HepG2 (cell line): ENCODE results near the gene PWWP2A. TPM values are rescaled to one million over a fixed set of nuclear protein-coding genes. Genes with fewer than 3 reads are reported as not detected.

Source experiments
- ADNP ChIP-seq: sonication (generic); formaldehyde crosslinking; IDR thresholded peaks from 2 replicates; pipeline ENCODE4 v1.4.0; 2020; ENCODE audit warnings: missing genetic modification reagents
- ESRRA ChIP-seq: sonication (generic); formaldehyde crosslinking; IDR thresholded peaks from 2 replicates; pipeline ENCODE4 v1.5.1; 2020; ENCODE audit warnings: mild to moderate bottlenecking, low read depth, missing genetic modification reagents
- HOXA5 ChIP-seq: sonication (generic); formaldehyde crosslinking; IDR thresholded peaks from 2 replicates; pipeline ENCODE4 v1.4.0; 2020; ENCODE audit warnings: missing genetic modification reagents
- IRF2 ChIP-seq: IDR thresholded peaks from 2 replicates; pipeline ENCODE4 v1.6.1; 2018; ENCODE audit warnings: missing genetic modification reagents, missing compliant biosample characterization
- NFE2 ChIP-seq: sonication (generic); formaldehyde crosslinking; IDR thresholded peaks from 2 replicates; pipeline ENCODE4 v1.4.0; 2020; ENCODE audit warnings: missing genetic modification reagents
- SAP130 ChIP-seq: IDR thresholded peaks from 2 replicates; pipeline ENCODE4 v1.6.1; 2016; ENCODE audit warnings: low read depth
- SP5 ChIP-seq: IDR thresholded peaks from 2 replicates; pipeline ENCODE4 v1.6.1; 2016; ENCODE audit warnings: low read depth, borderline replicate concordance
- ZMYM3 ChIP-seq: sonication (generic); formaldehyde crosslinking; IDR thresholded peaks from 2 replicates; pipeline ENCODE4 v1.5.1; 2020; ENCODE audit warnings: mild to moderate bottlenecking, missing genetic modification reagents
- ZNF224 ChIP-seq: sonication (generic); formaldehyde crosslinking; IDR thresholded peaks from 2 replicates; pipeline ENCODE4 v1.5.0; 2020; ENCODE audit warnings: mild to moderate bottlenecking, missing genetic modification reagents
- ZNF530 ChIP-seq: sonication (generic); formaldehyde crosslinking; IDR thresholded peaks from 2 replicates; pipeline ENCODE4 v1.5.0; 2020; ENCODE audit warnings: low read depth, mild to moderate bottlenecking, missing genetic modification reagents
- polyA plus RNA-seq, 8 experiments: library from polyadenylated mRNA; depleted of rRNA in 3 of 8; stranded (reverse) in 7 of 8; unstranded in 1 of 8; fragments of >200 nt; fragmentation: Illumina TruSeq in 4 of 8; extraction: Trizol in 4 of 8; gene quantifications; 2 replicates each; pipeline versions ENCODE4 v1.2.1 to v1.2.3, GENCODE V29; 2011 to 2016; ENCODE audit warnings: low read depth in 4 of 8, missing spikeins in 1 of 8, mixed read lengths in 1 of 8; ENCODE audit not compliant: insufficient read depth in 1 of 8
- total RNA-seq, 5 experiments: library from RNA; depleted of rRNA; stranded (reverse); fragments of >200 nt; fragmentation: Illumina TruSeq; extraction: Trizol; gene quantifications; 2 replicates each; pipeline ENCODE4 v1.2.3, GENCODE V29; 2016; ENCODE audit warnings: low read depth in 1 of 5
- TF ChIP-seq, protein P1 (sequence below): sonication (generic); formaldehyde crosslinking; IDR thresholded peaks from 2 replicates; pipeline ENCODE4 v1.4.0; 2020; ENCODE audit warnings: missing genetic modification reagents, borderline replicate concordance
- TF ChIP-seq, protein P2 (sequence below): sonication (generic); formaldehyde crosslinking; IDR thresholded peaks from 2 replicates; pipeline ENCODE4 v1.8.1; 2023; ENCODE audit warnings: mild to moderate bottlenecking, inconsistent platforms, moderate library complexity, missing genetic modification reagents, borderline replicate concordance
- TF ChIP-seq, protein P3 (sequence below): sonication (generic); formaldehyde crosslinking; IDR thresholded peaks from 2 replicates; pipeline ENCODE4 v1.8.1; 2023; ENCODE audit warnings: missing genetic modification reagents, mild to moderate bottlenecking, borderline replicate concordance
- TF ChIP-seq, protein P4 (sequence below): sonication (generic); formaldehyde crosslinking; IDR thresholded peaks from 2 replicates; pipeline ENCODE4 v1.4.0; 2020; ENCODE audit warnings: missing genetic modification reagents
- TF ChIP-seq, protein P5 (sequence below): sonication (generic); formaldehyde crosslinking; IDR thresholded peaks from 2 replicates; pipeline ENCODE4 v1.4.0; 2020; ENCODE audit warnings: mild to moderate bottlenecking, missing genetic modification reagents
- TF ChIP-seq, protein P6 (sequence below): sonication (generic); formaldehyde crosslinking; IDR thresholded peaks from 2 replicates; pipeline ENCODE4 v1.8.0; 2022; ENCODE audit warnings: missing genetic modification reagents, low read depth, mild to moderate bottlenecking, borderline replicate concordance
- TF ChIP-seq, protein P7 (sequence below): sonication (generic); formaldehyde crosslinking; IDR thresholded peaks from 2 replicates; pipeline ENCODE4 v1.5.0; 2020; ENCODE audit warnings: missing genetic modification reagents
- TF ChIP-seq, protein P8 (sequence below): sonication (generic); formaldehyde crosslinking; IDR thresholded peaks from 2 replicates; pipeline ENCODE4 v1.4.0; 2020; ENCODE audit warnings: missing genetic modification reagents

Gene PWWP2A
- total and polyA plus RNA-seq, 2 of the 13 experiments (the other 11 are each of a cell fraction or from before 2014, with no cell fraction given), result 7.3 to 16.9 TPM

DNA sequence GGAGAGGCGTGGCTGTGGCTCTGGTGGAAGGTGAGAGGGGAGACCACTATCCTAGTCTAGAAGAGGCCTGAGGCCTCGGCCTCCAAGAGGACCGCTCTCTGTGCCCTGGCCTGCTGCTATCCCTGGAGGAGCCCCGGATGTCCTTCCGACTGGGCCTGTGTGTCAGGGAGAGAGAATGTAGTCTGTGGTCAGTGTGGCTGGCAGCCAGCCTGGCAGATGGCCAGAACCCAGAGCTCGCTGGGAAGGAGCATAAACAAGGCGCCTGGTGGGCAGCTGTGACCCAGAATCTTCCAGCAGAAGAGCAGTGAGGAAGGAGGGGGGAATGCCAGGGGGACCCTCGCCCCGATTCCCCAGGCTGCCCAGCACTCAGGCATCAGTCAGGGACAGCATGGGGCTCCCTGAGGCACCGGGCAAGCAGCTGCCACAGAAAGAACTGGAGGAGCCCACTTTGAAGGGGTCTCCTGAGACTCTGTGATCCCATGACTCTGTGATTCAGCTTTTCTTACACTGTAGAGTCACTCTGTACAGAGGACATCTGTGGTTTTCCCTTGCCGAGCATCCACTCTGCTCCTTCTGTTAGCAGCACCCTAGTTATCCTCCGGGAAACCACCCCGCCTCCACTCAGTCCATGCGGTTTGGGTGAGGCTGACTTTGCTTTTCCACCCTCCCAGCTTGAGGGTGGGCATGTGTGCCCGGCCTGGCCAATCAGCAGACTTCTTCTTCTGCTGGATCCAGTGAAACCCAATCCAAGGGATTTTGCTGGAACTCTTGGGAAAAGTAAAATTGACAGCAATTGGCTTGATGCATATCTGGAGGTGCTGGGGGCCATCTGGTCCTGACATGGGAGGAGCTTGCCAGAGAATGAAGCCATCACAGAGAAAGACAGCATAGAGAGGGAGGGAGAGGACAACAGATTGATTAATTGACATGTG lies 46.2 kb upstream of the PWWP2A start (continued):
- TF ChIP-seq, protein P1, sequence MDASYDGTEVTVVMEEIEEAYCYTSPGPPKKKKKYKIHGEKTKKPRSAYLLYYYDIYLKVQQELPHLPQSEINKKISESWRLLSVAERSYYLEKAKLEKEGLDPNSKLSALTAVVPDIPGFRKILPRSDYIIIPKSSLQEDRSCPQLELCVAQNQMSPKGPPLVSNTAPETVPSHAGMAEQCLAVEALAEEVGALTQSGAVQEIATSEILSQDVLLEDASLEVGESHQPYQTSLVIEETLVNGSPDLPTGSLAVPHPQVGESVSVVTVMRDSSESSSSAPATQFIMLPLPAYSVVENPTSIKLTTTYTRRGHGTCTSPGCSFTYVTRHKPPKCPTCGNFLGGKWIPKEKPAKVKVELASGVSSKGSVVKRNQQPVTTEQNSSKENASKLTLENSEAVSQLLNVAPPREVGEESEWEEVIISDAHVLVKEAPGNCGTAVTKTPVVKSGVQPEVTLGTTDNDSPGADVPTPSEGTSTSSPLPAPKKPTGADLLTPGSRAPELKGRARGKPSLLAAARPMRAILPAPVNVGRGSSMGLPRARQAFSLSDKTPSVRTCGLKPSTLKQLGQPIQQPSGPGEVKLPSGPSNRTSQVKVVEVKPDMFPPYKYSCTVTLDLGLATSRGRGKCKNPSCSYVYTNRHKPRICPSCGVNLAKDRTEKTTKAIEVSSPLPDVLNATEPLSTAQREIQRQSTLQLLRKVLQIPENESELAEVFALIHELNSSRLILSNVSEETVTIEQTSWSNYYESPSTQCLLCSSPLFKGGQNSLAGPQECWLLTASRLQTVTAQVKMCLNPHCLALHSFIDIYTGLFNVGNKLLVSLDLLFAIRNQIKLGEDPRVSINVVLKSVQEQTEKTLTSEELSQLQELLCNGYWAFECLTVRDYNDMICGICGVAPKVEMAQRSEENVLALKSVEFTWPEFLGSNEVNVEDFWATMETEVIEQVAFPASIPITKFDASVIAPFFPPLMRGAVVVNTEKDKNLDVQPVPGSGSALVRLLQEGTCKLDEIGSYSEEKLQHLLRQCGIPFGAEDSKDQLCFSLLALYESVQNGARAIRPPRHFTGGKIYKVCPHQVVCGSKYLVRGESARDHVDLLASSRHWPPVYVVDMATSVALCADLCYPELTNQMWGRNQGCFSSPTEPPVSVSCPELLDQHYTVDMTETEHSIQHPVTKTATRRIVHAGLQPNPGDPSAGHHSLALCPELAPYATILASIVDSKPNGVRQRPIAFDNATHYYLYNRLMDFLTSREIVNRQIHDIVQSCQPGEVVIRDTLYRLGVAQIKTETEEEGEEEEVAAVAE (CRISPR knock-in tag), result peak; percentile 98
- TF ChIP-seq ESRRA (no peak), SAP130 (CRISPR knock-in tag) (peak; percentile 48), IRF2 (CRISPR knock-in tag) (peak; percentile 18; the same call in 1 of the 2 replicates), HOXA5 (CRISPR knock-in tag) (no peak), ZNF530 (CRISPR knock-in tag) (no peak), NFE2 (CRISPR knock-in tag) (no peak), ZMYM3 (CRISPR knock-in tag) (no peak), SP5 (CRISPR knock-in tag) (no peak), ZNF224 (CRISPR knock-in tag) (no peak), ADNP (CRISPR knock-in tag) (no peak)
- TF ChIP-seq, protein P2, sequence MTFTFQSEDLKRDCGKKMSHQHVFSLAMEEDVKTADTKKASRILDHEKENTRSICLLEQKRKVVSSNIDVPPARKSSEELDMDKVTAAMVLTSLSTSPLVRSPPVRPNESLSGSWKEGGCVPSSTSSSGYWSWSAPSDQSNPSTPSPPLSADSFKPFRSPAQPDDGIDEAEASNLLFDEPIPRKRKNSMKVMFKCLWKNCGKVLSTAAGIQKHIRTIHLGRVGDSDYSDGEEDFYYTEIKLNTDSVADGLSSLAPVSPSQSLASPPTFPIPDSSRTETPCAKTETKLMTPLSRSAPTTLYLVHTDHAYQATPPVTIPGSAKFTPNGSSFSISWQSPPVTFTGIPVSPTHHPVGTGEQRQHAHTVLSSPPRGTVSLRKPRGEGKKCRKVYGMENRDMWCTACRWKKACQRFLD, result no peak
- TF ChIP-seq, protein P3, sequence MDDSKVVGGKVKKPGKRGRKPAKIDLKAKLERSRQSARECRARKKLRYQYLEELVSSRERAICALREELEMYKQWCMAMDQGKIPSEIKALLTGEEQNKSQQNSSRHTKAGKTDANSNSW, result no peak
- TF ChIP-seq, protein P4, sequence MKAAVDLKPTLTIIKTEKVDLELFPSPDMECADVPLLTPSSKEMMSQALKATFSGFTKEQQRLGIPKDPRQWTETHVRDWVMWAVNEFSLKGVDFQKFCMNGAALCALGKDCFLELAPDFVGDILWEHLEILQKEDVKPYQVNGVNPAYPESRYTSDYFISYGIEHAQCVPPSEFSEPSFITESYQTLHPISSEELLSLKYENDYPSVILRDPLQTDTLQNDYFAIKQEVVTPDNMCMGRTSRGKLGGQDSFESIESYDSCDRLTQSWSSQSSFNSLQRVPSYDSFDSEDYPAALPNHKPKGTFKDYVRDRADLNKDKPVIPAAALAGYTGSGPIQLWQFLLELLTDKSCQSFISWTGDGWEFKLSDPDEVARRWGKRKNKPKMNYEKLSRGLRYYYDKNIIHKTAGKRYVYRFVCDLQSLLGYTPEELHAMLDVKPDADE (CRISPR knock-in tag), result no peak
- TF ChIP-seq, protein P5, sequence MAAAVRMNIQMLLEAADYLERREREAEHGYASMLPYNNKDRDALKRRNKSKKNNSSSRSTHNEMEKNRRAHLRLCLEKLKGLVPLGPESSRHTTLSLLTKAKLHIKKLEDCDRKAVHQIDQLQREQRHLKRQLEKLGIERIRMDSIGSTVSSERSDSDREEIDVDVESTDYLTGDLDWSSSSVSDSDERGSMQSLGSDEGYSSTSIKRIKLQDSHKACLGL (CRISPR knock-in tag), result no peak
- TF ChIP-seq, protein P6, sequence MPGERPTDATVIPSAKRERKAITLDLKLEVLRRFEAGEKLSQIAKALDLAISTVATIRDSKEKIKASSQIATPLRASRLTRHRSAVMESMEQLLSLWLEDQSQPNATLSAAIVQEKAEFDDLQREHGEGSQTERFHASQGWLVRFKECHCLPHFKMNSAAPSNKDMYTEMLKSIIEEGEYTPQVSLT (CRISPR knock-in tag), result no peak
- TF ChIP-seq, protein P7, sequence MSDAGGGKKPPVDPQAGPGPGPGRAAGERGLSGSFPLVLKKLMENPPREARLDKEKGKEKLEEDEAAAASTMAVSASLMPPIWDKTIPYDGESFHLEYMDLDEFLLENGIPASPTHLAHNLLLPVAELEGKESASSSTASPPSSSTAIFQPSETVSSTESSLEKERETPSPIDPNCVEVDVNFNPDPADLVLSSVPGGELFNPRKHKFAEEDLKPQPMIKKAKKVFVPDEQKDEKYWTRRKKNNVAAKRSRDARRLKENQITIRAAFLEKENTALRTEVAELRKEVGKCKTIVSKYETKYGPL, result no peak
- TF ChIP-seq, protein P8, sequence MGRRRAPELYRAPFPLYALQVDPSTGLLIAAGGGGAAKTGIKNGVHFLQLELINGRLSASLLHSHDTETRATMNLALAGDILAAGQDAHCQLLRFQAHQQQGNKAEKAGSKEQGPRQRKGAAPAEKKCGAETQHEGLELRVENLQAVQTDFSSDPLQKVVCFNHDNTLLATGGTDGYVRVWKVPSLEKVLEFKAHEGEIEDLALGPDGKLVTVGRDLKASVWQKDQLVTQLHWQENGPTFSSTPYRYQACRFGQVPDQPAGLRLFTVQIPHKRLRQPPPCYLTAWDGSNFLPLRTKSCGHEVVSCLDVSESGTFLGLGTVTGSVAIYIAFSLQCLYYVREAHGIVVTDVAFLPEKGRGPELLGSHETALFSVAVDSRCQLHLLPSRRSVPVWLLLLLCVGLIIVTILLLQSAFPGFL (CRISPR knock-in tag), result no peak
